B cell (primary cell): Measurements from ENCODE around the gene CCDC97. TPM values are rescaled to one million over a fixed set of nuclear protein-coding genes. Genes with fewer than 3 reads are reported as not detected.

Experiments used
- ATAC-seq: fragments of 200-7000 bp; cut with Tn5 transposase; one replicate; pipeline ENCODE4 v1.10.0; 2021; ENCODE audit warnings: low read depth, mild to moderate bottlenecking, moderate number of reproducible peaks, moderate library complexity
- CTCF ChIA-PET: fragments of 350-600 bp; sonication (Branson Sonifier 250); formaldehyde crosslinking; loops from one replicate; lab custom pipeline; 2021; ENCODE audit warnings: antibody characterized with exemption, inconsistent platforms; lab: Charles Lee
- POLR2A ChIA-PET: fragments of 350-600 bp; sonication (Branson Sonifier 250); formaldehyde crosslinking; loops from one replicate; lab custom pipeline; 2021; ENCODE audit warnings: antibody characterized with exemption; lab: Charles Lee
- DNase-seq: peaks from one replicate; pipeline ENCODE4 v3.0.0; 2013
- H2AFZ ChIP-seq: 2 replicates; pipeline ENCODE4 v1.6.1; 2012; ENCODE audit warnings: mild to moderate bottlenecking, low read depth, low read length; ENCODE audit not compliant: insufficient read depth, poor library complexity, severe bottlenecking
- H3K27ac ChIP-seq, 2 donors: 1 replicate in 1 of 2; 2 replicates in 1 of 2; pipeline ENCODE4 v1.5.1; 2012 to 2013; ENCODE audit warnings: low read length in 2 of 2, mild to moderate bottlenecking in 2 of 2, moderate library complexity in 1 of 2
- H3K27me3 ChIP-seq, 4 experiments: fragments of 200-600 bp in 1 of 4; sonication (generic) in 1 of 4; replicated peaks in 1 of 4; 1 replicate in 2 of 4; 2 replicates in 2 of 4; pipeline versions ENCODE4 v1.6.1 to v1.7.0; 2013 to 2016; ENCODE audit warnings: low read length in 3 of 4, mild to moderate bottlenecking in 2 of 4, mixed read lengths in 1 of 4, moderate library complexity in 1 of 4; ENCODE audit not compliant: insufficient read depth in 4 of 4, control insufficient read depth in 3 of 4; ENCODE audit errors: control extremely low read depth in 1 of 4
- H3K36me3 ChIP-seq, 2 experiments: replicated peaks in 1 of 2; 1 replicate in 1 of 2; 2 replicates in 1 of 2; pipeline versions ENCODE4 v1.6.1 to v1.7.1; 2013; ENCODE audit warnings: low read length in 1 of 2; ENCODE audit not compliant: insufficient read depth in 2 of 2, control insufficient read depth in 1 of 2; ENCODE audit errors: control extremely low read depth in 1 of 2, extremely low read depth in 1 of 2
- H3K4me1 ChIP-seq, 2 donors: fragments of 200-600 bp in 1 of 2; sonication (generic) in 1 of 2; 1 replicate in 1 of 2; 2 replicates in 1 of 2; pipeline versions ENCODE4 v1.5.1 to v1.6.1; 2013 to 2017; ENCODE audit warnings: low read length in 2 of 2; ENCODE audit not compliant: control insufficient read depth in 2 of 2, insufficient read depth in 2 of 2
- H3K4me2 ChIP-seq: replicated peaks from 2 replicates; pipeline ENCODE3; 2012; ENCODE audit warnings: mild to moderate bottlenecking, low read depth, low read length; ENCODE audit not compliant: poor library complexity, severe bottlenecking
- H3K4me3 ChIP-seq, 5 experiments: fragments of 200-600 bp in 1 of 5; sonication (generic) in 1 of 5; 1 replicate in 3 of 5; 2 replicates in 2 of 5; pipeline versions ENCODE4 v1.5.1 to v1.7.0; 2011 to 2016; ENCODE audit warnings: low read length in 4 of 5, mild to moderate bottlenecking in 4 of 5, low read depth in 2 of 5, control low read depth in 1 of 5, moderate library complexity in 1 of 5; ENCODE audit not compliant: insufficient read depth in 1 of 5; ENCODE audit errors: control extremely low read depth in 1 of 5, extremely low read depth in 1 of 5
- H3K79me2 ChIP-seq: fragments of 200-600 bp; sonication (generic); one replicate; pipeline ENCODE4 v1.6.0; 2016; ENCODE audit warnings: low read length; ENCODE audit not compliant: control insufficient read depth, insufficient read depth
- H3K9ac ChIP-seq: fragments of 200-600 bp; sonication (generic); 2 replicates; pipeline ENCODE4 v1.6.1; 2017; ENCODE audit warnings: mild to moderate bottlenecking, low read length, moderate library complexity
- H3K9me3 ChIP-seq, 3 donors: one replicate each; pipeline versions ENCODE4 v1.6.1 to v1.7.1; 2013; ENCODE audit warnings: low read length in 2 of 3; ENCODE audit not compliant: control insufficient read depth in 2 of 3, insufficient read depth in 1 of 3; ENCODE audit errors: control extremely low read depth in 1 of 3
- H4K20me1 ChIP-seq: 2 replicates; pipeline ENCODE4 v1.6.0; 2012; ENCODE audit warnings: mild to moderate bottlenecking, low read length; ENCODE audit not compliant: insufficient read depth, control insufficient read depth, poor library complexity, severe bottlenecking
- H3K27ac Mint-ChIP-seq: one replicate; pipeline ENCODE4 v1.8.0; 2021; ENCODE audit warnings: mixed read lengths
- H3K27me3 Mint-ChIP-seq: one replicate; pipeline ENCODE4 v1.8.0; 2021; ENCODE audit warnings: mixed read lengths
- H3K4me1 Mint-ChIP-seq: one replicate; pipeline ENCODE4 v1.8.0; 2021; ENCODE audit warnings: mixed read lengths
- H3K4me3 Mint-ChIP-seq: one replicate; pipeline ENCODE4 v1.8.0; 2021; ENCODE audit warnings: mixed read lengths
- H3K9me3 Mint-ChIP-seq: one replicate; pipeline ENCODE4 v1.8.0; 2022; ENCODE audit warnings: mixed read lengths; ENCODE audit not compliant: insufficient read depth
- EZH2 ChIP-seq: IDR thresholded peaks from 2 replicates; pipeline ENCODE4 v1.6.1; 2012; ENCODE audit warnings: borderline replicate concordance, low read depth, mild to moderate bottlenecking, moderate library complexity, low read length; ENCODE audit not compliant: insufficient read depth, poor library complexity, severe bottlenecking
- WGBS: methylation state at CpG from one replicate; pipeline ENCODE4 v1.1.5; 2013; ENCODE audit warnings: missing lambda C conversion rate; ENCODE audit not compliant: insufficient coverage; 5-methylcytosine and 5-hydroxymethylcytosine counted together
- intact Hi-C: fragments of 100-400 bp; cut with micrococcal nuclease; formaldehyde crosslinking; loops from one replicate; pipeline ENCODE4 v1.10.0; 2022
- polyA plus RNA-seq: library from polyadenylated mRNA; depleted of rRNA; stranded (reverse); fragments of >200 nt; gene quantifications from 2 replicates; pipeline ENCODE4 v1.2.3, GENCODE V29; 2012
- total RNA-seq, 2 donors: library from RNA; stranded (reverse); fragments of 120-200 nt in 1 of 2; gene quantifications; 1 replicate in 1 of 2; 2 replicates in 1 of 2; pipeline versions ENCODE4 v1.2.3 to v1.2.4, GENCODE V29; 2013 to 2022
- TF ChIP-seq, protein P1 (sequence below): fragments of 200-600 bp; IDR thresholded peaks from one replicate; pipeline ENCODE4 v1.8.0; 2022; ENCODE audit warnings: antibody characterized with exemption, mild to moderate bottlenecking

CCDC97 gene
- total and polyA plus RNA-seq, 2 donors (not counting 1 experiment from before 2014, with no cell fraction given): 16.3 to 68.3 TPM

DNA sequence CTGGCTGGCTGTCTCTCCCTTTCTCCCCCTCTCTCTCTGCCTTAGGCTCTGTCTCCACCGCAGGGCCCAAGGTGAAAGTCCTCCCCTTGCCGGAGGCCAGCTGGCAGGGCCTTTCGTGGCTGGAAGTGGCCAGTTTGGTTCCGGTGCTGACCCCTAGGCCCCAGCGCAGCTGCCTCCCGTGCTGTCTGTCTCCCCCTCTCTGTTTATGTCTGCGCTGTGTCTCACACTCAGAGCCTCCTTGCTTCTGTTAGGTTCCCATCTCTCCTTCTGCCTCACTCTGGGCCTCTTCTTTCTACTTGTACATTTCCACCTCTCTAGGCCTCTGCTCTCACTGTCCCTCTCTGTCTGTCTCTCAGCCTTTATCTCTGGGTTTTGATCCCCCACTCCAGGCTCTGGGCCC lies 13.1 kb downstream of the CCDC97 start:
- ChIA-PET POLR2A (interaction anchor here (1.9 kb wide), 1 partner anchor 29 kb away, joined by 7 read pairs; no protein-coding TSS in a partner anchor), CTCF (interaction anchor here (2.3 to 9.7 kb wide), 2 partner anchors 15 to 31 kb away, joined by 7 to 130 read pairs; partner anchors contain the start of gene TGFB1)
- H3K4me1 Mint-ChIP-seq: peaks cover 56% of the 10 kb centered on the region
- no peak for TF ChIP-seq EZH2
- TF ChIP-seq, protein P1, sequence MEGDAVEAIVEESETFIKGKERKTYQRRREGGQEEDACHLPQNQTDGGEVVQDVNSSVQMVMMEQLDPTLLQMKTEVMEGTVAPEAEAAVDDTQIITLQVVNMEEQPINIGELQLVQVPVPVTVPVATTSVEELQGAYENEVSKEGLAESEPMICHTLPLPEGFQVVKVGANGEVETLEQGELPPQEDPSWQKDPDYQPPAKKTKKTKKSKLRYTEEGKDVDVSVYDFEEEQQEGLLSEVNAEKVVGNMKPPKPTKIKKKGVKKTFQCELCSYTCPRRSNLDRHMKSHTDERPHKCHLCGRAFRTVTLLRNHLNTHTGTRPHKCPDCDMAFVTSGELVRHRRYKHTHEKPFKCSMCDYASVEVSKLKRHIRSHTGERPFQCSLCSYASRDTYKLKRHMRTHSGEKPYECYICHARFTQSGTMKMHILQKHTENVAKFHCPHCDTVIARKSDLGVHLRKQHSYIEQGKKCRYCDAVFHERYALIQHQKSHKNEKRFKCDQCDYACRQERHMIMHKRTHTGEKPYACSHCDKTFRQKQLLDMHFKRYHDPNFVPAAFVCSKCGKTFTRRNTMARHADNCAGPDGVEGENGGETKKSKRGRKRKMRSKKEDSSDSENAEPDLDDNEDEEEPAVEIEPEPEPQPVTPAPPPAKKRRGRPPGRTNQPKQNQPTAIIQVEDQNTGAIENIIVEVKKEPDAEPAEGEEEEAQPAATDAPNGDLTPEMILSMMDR: no peak
- peaks cover 0 to 57% of the 10 kb centered on the region in 2 experiments for H3K36me3 ChIP-seq
- H3K9me3 Mint-ChIP-seq: no peaks in the 10 kb centered on the region
- H3K4me1 ChIP-seq: peaks cover 39 to 66% of the 10 kb centered on the region in 2 donors
- no peaks in the 10 kb centered on the region for H3K27me3 Mint-ChIP-seq
- H4K20me1 ChIP-seq: peaks cover 16% of the 10 kb centered on the region
- H2AFZ ChIP-seq: no peak overlapping the region
- DNase-seq (no peak), ATAC-seq (no peak)
- no peaks in the 10 kb centered on the region for H3K27me3 ChIP-seq
- 78% methylated on average over 7 of the region's 7 CpGs for WGBS
- peak overlapping the region; percentile 76 to 97 for H3K27ac ChIP-seq
- no peak overlapping the region for H3K4me2 ChIP-seq
- H3K79me2 ChIP-seq: no peaks in the 10 kb centered on the region
- H3K9me3 ChIP-seq: no peaks in the 10 kb centered on the region
- H3K4me3 ChIP-seq: no peak overlapping the region
- no peak overlapping the region for H3K4me3 Mint-ChIP-seq
- no peak overlapping the region for H3K9ac ChIP-seq
- H3K27ac Mint-ChIP-seq: peak overlapping the region; percentile 83
- intact Hi-C loops: loop anchor here (10.0 kb wide), 1 partner anchor 242 kb away; no protein-coding TSS in a partner anchor

DNA sequence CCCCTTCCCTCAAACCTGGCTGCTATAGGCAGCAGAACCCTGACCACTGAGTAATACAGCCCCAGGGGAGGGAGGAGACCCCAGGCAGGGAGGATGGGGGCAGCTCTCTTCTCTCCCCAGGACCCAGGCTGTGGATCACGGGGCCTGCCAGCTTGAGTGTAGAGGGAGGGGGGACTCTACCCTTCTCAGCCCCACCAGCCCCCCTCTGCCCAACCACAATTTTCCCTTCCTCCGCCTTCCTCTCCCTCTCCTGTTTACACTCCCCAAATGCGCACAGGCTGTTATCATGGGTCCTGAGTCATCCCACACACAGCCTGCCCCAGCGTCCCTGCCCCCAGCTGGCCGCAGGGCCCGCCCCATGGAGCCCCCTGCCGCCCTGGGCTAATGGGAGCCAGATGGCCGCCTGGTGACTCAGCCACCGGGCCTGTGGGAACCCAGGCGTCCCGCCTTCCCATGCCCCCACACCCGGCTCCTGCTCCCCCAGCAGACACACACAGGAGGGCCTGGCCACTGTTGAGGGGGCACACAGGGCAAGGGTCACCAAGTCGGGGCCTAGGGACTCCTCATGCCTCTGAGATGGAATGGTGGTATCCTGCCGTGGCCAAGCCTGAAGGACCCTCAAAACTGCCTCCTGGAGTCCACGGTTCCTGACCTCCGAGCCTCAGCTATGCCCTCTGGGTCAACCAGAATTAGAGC lies 13.6 kb downstream of the CCDC97 start:
- peaks cover 12% of the 10 kb centered on the region for H4K20me1 ChIP-seq
- no peaks in the 10 kb centered on the region for H3K79me2 ChIP-seq
- Mint-ChIP-seq H3K4me3 (no peak overlapping the region), H3K4me1 (peaks cover 61% of the 10 kb centered on the region), H3K27me3 (no peaks in the 10 kb centered on the region), H3K27ac (peak overlapping the region; percentile 93), H3K9me3 (no peaks in the 10 kb centered on the region)
- TF ChIP-seq, protein P1: no peak
- TF ChIP-seq EZH2: no peak
- H3K9ac ChIP-seq: no peak overlapping the region
- DNase-seq (peak; percentile 30), ATAC-seq (no peak)
- H3K4me3 ChIP-seq: no peak overlapping the region
- H2AFZ ChIP-seq: no peak overlapping the region
- H3K36me3 ChIP-seq: peaks cover 0 to 57% of the 10 kb centered on the region in 2 experiments
- intact Hi-C loops: loop anchor here (10.0 kb wide), 1 partner anchor 241 kb away; no protein-coding TSS in a partner anchor
- H3K9me3 ChIP-seq: no peaks in the 10 kb centered on the region
- POLR2A ChIA-PET: interaction anchor here (1.9 kb wide), 1 partner anchor 28 kb away, joined by 7 read pairs; no protein-coding TSS in a partner anchor
- H3K4me1 ChIP-seq: peaks cover 44 to 71% of the 10 kb centered on the region in 2 donors
- CTCF ChIA-PET: interaction anchor here (2.3 to 9.7 kb wide), 2 partner anchors 15 to 31 kb away, joined by 7 to 130 read pairs; partner anchors contain the start of gene TGFB1
- WGBS: 52% methylated on average over 15 of the region's 16 CpGs
- peak overlapping the region; percentile 76 to 97 for H3K27ac ChIP-seq
- H3K27me3 ChIP-seq: no peaks in the 10 kb centered on the region
- peak overlapping the region; percentile 92 for H3K4me2 ChIP-seq
